HEK293 (cell line): Measurements from ENCODE around the gene PERM1.

Experiments used
- CTCF ChIP-seq: fragments of 450-650 bp; formaldehyde crosslinking; IDR thresholded peaks from 2 replicates; pipeline ENCODE4 v1.5.1; 2016; ENCODE audit warnings: missing biosample characterization, missing genetic modification characterization
- ZEB2 ChIP-seq: fragments of 450-650 bp; formaldehyde crosslinking; IDR thresholded peaks from 2 replicates; pipeline ENCODE4 v1.5.1; 2016; ENCODE audit warnings: missing biosample characterization, missing genetic modification characterization
- ZNF776 ChIP-seq: fragments of 450-650 bp; formaldehyde crosslinking; IDR thresholded peaks from 2 replicates; pipeline ENCODE4 v1.5.0; 2017; ENCODE audit warnings: missing biosample characterization, missing genetic modification characterization, borderline replicate concordance

- no peak for TF ChIP-seq CTCF (tag by site-specific recombination)
- no peak for TF ChIP-seq ZEB2 (tag by site-specific recombination)
- no peak for TF ChIP-seq ZNF776 (tag by site-specific recombination)
These were observed 18.0 kb downstream of the PERM1 start for GRCh38 chr1:963746-964525.
